Islet of Langerhans (tissue), 1 donor: ENCODE results near the gene POGK.
"Not testable (repeated sequence)": the region's sequence is repeated elsewhere in the genome, so short reads cannot be mapped to it uniquely, and the experiment has no call there.

Experiments used
- FAIRE-seq: peaks from one replicate; lab custom pipeline; 2011; peaks lifted over from hg19 to GRCh38; lab: Jason Lieb, UNC

POGK gene

DNA sequence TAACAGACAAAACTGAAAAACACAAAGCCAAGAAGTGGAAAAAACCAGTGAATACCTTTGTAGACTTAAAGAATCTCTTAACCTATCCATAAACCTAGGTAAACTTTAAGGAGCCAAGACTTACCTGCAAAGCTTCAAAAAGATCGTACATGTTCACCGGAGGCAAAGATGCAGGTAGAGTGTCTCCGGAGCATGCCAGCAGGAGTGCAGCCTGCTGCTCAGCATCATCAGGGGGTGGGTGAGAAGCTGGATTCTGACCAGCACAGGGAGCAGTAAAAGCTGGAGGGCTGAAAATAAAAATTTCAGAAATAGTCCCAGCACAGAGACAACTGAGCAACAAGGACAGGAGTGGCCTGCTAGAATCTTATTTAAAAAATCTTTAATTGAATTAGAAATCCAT is 18.7 kb downstream of the POGK start:
- no peak for FAIRE-seq

DNA sequence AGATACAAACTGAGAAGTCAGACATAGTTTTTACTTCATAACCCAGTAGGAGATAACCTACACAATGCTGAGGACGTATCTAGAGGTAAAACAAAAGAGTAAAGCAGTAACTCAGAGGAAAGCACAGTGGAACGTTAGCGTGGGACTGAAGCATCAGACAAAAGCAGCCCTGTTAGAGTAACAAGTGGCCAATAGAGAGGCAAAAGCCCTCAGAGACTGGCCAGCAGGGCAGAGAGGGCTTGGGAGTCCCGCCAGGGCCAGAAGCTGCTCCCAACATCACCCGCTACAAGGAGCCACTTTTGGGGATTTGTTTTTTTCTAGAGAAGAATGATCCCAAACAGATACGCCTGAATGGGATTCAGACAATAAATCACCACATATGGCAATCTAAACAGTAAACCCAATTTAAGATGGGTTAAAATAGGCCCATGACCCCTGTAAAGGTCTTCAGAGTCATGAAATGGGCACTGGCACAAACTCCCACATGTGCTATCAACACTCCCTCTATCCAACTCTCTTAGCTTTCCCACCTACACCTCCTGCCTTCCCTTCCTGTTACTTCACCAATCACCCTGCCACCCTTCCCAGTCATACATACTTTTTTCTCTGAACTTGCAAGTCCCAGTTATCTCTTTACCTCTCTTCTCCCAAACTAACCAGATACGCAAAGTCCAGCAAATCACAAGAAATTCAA is 19.6 kb downstream of the POGK start:
- no peak for FAIRE-seq

DNA sequence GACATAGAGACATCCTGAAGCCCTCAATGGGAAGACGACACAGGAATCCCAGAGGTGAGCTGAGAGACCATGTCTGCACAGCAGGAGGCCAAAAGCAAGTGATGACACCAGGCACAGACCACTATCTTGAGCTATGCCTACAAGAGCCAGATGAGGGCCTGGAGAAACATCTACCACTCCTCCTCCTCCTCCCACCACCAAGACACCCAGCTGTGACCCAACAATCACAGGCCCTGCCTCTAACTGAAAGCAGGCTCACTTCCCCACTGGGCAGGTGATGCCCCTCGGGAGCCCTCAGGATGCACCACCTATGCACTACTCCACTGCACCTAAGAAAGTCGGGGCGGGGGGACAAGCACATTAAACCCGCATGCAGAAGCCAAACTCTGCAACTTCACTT is 20.3 kb downstream of the POGK start:
- no peak for FAIRE-seq

DNA sequence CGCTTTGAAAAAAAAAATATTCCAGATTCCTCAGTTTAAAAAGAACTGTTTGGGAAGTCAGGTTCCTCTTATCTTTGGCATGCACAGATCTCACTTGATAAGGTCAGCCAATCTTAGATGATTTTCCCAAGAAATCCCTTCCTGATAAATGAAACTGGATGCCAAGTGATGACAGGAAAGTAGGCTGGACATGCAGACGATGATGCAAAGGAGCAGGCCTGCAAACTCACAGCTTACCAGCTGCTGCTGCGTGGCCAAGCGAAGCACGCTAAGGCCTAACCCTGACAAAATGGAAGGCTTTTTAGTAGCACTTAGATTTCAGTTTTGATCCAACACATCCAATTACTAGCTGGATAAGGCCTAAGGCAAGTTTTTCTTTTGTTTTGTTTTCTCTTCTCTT is 26.7 kb downstream of the POGK start:
- FAIRE-seq = no peak

DNA sequence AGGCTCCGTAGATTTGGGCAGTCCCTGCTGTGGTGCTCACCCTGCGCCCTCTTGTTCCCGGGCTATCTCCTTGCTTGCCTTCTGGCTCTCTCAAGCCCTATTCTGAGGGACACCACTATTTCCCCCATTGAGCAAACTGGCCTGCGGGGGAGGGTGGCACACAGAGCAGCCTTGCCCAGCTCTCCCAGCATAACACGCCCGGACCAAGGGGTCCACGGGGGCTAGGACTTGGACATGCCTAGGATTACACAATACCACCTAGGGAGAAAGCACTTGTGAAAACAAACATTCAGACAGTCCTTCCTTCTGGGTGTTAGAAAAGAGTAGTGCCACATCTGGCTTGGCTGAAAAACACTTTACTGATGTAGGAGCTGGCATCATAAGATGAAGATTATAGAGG is 29.4 kb downstream of the POGK start:
- FAIRE-seq = no peak

DNA sequence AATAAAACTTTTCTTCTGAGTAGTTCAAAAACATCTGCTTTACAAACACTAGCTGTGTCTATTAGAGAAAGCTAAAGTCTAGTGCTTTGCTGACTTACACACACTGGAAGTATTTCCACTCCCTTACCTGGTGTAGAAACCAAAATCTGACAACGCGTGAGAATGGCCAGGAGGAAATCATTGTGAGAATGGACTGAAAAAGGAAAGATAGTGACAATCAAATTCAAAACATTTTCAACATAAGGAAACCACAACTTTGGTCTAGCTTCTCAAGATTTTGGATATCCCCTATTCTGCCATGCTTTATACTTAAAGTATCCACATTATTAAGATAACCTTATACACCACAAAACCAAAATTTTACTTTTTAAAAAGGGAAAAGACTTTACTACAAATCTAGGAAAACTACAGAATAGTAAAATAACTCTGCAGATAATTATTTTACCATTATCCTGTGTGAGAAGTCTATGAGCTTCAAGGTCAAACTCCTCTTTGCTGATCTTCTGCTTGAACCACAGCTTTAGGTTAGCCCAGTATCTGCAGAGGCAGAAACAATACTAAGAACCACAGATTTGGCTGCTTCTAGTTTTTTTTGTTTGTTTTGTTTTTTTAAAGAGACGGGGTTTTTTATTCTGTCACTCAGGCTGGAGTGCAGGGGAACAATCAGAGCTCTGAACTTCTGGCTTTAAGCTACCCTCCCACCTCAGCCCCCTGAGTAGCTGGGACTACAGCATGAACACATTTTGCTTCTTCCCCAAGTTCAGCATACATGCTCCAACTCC is 30.2 kb downstream of the POGK start:
- no peak for FAIRE-seq

DNA sequence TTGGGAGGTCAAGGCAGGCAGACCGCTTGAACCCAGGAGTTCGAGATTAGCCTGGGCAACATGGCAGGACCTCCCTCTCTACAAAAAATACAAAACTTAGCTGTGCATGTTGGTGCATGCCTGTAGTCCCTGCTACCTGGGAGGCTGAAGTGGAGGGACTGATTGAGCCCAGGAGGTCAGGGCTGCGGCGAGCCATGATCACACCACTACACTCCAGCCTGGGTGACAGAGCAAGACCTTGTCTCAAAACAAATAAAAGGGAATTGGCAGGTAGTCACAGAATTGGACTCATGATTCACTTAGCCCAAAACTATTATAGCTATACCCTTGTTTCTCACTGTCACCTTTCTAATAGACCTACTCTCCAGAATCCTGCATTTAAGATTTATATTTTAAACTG is 31.3 kb downstream of the POGK start:
- FAIRE-seq = no peak

DNA sequence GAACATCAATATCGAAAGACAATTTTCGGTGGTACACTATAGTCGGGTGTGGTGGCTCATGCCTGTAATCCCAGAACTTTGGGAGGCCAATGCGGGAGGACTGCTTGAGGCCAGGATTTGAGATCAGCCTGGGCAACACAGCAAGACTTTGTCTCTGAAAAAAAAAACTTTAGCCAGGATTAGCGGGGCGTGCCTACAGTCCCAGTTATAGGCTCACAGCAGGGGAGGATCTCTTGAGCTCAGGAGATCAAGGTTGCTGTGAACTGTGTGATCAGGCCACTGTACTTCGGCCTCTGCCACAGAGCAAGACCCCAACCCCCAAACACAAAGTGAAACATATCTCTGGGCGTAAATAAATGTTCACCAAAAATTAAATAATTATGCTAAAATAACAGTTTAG is 35.2 kb downstream of the POGK start:
- FAIRE-seq = no peak

DNA sequence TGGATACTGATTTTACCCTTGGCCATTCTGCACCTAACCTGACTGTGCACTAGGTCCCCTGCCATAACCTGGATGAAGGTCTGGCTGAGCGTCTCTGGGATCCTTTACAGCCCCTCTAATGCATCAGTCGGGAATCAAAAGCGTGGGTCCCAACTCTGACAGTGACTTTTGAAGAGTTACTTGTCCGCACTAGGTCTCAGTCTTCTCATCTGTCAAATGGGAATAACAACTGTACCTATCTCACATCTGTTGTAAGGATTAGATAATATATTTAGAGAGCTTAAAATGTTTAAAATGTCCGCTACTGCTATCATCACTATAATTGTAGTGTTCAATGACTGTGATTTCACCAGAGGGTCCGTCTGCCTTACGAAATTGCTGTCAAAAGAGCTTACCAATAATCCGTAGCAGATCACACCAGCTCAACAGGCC is 36.0 kb downstream of the POGK start:
- FAIRE-seq = no peak

DNA sequence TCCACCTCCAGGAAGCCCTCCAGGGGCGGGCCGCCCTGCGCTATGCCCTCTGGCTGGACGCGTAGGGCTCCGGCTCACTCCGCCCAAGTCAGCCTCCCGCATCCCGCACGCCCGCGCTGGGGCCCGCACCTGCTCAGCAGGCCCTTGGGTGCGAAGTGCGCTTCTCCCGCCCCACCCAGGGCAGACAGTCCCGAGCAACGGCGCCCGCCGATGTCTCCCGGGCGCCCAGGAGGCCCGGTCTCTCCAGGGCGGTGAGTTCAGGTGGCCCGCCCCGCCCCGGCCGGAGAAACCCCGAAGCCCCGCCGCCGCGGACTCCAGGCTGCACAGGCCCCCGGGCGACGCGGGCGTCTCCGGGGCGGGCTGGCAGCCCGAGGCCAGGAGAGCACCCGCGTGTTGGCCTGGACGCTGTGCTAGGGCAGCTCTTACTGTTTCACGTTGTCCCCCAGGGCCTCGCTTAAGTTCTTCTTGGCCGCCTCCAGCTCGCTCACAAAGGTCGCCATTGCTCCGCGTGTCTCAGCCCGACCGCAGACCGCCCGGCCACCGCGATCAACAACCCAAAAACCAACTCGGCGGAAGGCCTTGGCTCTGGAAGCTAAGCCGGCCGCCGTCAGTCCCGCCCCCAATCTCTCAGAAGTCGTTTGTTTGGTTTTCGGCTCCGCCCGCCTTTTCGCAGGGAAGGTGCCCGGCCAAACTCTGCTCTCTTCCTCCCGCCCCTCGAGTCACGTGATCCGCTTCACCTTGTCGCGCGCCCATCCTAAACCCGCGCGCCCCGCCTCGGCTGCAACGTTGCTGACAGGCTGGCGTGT is 36.7 kb downstream of the POGK start, which contains the start of gene TADA1:
Gene TADA1 (minus strand): TSS at position 531 of the 806 bp plus-strand sequence. CDS start 31 bp downstream, at position 500.
- FAIRE-seq = peak; percentile 86

DNA sequence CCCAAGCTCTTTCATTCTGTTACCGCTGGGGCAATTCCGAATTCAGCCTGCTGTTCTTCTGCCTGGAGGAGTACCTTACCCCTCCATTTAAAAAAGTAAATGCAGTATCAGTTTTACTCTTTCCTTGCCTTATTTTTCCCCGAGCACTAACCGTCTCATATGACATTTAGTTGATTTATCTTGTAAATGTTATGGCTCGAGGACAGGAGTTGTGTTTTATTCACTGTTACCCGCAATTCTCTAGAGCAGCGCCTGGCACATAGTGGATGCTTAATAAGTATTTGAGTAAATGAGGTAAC is 37.2 kb downstream of the POGK start:
- no peak for FAIRE-seq

DNA sequence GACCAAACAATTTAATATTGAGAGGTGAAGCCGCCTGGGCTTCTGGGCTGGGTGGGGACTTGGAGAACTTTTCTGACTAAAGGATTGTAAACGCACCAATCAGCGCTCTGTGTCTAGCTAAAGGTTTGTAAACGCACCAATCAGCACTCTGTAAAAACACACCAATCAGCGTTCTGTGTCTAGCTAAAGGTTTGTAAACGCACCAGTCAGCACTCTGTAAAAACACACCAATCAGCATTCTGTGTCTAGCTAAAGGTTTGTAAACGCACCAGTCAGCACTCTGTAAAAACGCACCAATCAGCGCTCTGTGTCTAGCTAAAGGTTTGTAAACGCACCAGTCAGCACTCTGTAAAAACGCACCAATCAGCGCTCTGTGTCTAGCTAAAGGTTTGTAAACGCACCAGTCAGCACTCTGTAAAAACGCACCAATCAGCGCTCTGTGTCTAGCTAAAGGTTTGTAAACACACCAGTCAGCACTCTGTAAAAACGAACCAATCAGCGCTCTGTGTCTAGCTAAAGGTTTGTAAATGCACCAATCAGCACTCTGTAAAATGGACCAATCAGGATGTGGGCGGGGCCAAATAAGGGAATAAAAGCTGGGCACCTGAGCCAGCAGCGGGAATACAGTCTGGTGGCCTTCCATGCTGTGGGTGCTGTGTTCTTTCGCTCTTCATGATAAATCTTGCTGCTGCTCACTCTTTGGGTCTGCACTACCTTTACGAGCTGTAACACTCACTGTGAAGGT is 39.1 kb downstream of the POGK start:
- FAIRE-seq = not testable (repeated sequence)

DNA sequence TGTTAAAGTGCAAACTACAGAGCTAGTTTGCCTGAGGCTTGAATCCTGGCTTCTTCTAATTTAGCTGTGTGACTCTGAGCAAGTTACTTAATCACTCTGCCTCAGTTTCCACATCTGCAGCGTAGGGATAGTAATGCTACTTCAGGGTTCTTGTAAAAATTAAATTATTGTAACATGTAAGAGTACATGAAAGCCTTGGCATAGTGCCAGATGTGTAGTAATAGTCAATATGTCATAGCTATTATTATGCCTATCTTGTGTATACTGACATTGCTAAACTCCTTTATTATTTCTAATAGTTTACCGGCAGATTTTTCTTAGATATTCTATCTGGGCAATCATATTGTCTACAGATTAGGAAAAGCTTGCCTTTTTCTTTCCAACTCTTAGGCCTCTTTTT is 43.6 kb downstream of the POGK start:
- no peak for FAIRE-seq

DNA sequence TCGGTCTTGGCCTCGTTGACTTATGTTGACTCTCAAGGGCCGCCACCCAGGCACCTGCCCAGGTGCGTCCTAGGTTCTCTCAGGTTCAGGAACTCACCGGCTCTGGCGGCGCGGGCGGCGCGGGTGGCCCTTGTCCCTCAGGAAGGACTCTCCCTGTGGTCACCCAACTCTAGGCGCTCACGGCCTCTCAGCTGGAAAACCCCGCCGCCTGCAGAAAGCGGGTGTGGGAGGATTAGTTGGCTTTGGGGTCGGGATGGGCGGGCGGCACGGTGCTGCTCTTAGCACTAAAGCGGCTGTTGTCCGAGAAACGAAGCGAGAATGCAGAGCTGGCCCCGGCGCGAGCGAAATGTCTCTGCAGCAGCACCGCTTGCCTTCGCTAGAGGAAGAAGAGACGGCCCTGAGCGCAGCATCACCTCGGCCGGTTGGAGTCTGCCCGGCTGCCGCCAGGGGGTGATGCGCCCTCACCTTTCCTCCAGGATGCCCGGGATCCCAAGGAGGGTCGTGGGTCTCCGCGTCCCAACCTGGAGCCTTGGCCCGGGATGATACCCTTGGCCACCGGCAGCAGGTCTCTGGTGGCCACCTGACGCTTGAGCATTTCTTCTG is 44.9 kb downstream of the POGK start:
- FAIRE-seq = no peak

DNA sequence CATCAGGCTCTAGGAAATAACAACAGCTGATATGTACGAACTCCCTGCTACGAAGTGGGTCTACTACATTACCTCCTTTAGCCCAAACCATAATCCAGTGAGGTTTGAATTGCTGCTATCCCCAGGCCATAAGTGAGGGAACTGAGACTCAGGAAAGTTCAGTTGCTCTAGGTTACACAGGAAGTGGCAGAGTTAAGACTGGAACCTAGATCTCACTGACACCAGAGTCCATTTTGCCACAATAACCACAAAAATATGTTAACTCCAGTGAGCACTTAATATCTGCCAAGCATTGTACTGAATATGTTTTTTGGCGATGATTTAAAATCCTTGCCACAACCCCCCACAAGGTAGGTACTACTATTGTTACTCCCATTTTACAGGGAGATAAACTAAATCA is 45.7 kb downstream of the POGK start:
- FAIRE-seq = no peak

DNA sequence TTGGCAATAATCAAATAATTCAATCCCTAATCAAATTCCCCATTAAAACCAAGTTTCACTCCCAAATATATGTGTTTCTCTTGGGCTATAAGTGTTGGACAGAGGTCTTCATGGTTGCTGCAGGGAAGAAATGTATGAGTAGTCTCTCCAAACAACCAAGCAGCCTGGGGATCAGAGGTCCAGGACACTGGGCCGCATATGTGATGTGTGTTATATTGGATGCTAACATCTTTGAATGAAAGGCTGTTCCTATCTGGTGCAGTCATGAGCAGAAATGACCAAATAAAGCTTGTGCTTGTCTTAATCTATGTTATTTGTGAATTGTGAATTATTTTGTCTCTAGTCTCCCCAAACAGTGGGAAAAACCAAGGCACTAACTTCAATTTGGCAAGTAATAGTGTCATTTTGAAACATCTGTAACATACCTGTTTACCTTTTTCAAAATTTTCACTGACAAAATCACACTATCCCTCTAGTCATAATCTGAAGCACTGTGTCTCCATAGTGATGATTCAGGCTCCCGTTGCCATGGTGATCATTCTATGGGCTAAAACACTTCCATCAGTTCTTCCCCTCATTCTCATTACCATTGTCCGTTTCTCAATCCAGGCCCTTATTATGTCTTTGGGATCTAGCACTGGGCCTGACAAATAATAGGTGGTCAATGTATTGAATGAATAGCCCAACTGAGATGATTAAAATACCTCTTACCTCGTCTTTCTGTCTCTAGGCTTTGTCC is 49.3 kb downstream of the POGK start:
- no peak for FAIRE-seq

DNA sequence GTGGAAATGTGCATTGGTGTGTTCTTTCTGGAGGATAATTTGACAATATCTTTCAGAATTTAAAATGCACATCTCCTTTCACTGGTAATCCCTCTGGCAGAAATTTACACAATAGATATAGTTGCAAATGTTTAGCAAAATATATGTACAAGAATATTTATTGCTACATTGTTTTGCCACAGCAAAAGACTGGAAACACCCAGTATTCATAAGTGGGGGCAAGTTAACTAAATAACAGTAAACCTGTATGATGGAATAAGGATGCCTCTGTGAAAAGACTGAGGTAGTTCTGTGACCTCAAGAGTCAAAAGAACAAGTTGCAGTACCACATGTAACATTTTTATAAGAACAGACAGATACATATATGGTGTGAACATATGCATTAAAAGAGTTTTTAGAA is 50.5 kb downstream of the POGK start:
- no peak for FAIRE-seq

DNA sequence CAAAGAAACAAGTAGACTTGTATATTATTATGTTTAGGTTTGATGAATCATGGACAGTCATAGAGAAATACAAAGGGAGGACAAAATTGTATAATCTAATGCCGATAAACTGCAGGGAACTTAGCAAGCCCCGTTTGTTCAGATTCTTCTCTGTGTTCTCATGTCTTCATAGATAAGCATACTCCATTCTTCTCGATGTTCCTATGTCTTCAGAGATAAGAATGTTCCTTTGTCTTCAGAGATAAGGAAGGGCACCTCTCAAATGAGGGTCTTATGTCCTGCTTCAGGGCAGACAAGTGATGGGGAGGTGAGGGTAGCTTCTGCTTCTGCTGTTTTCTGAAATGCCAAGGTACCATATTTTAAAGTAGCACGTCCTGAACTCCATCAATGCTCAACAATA is 56.5 kb downstream of the POGK start:
- FAIRE-seq = no peak

DNA sequence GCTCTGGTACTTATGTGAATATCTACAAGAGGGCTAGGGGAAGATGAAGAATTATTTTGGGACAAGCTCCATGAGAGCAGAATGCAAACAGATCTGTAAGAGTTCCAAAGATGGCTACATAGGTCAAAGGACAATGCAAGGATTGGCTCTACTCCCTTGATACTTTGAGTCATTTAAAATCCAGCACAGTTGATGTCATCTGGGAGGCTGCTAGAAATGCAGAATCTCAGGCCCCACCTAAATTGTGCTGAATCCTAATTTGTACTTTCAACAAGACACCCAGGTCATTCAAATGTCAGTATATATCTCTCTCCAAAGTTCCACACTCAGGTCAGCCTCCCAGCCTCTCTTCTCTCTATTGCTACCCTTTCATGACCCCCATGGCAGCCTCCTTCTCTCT is 60.5 kb downstream of the POGK start:
- FAIRE-seq = no peak

DNA sequence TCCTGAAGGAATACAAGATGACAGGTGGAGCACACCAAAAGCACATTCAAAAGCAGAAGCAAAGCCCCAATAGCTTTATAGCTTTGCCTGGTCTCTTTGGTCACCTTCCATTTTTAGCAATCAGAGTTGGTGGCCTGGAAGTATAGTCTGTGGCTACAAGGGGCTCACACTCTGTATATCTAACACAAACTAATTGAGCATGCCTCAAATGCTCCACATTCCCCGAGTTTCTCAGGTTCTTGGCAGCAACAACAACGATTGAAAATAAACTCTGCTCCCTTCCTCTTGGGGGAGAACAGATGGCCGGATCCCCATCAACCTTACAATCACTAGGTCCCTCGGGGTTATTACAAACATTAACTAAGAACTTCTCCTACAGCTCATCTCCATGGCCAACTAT is 61.7 kb downstream of the POGK start:
- FAIRE-seq = no peak

DNA sequence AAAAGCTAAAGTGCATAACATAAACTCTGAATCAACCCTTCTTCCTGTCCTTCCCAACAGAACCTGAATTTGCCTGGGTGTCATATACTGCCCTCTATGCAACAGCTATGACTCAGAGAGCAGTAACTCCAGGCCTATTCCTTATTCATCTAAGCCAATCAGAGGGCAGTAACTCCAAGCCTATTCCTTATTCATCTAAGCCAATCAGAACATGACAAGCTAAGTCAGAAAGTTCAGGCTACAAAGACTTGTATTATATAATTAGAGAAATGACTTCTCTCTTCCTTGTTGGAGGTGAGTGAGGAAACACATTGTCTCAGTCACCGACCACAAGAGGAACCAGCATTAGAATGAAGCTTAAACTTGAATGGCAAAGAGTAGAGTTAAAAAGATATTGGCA is 63.0 kb downstream of the POGK start:
- FAIRE-seq = no peak
